PFSK-1 (cell line): ENCODE results near the gene MMUT.

Experiments used
- FOXP2 ChIP-seq: optimal IDR thresholded peaks from 2 replicates; pipeline ENCODE3; 2011; ENCODE audit warnings: borderline replicate concordance, control low read depth, inconsistent platforms; ENCODE audit not compliant: insufficient read depth; ENCODE audit errors: extremely low read length, extremely low read depth
- POLR2AphosphoS5 ChIP-seq: IDR thresholded peaks from 2 replicates; pipeline ENCODE4 v1.6.1; 2012; ENCODE audit warnings: low read depth, mild to moderate bottlenecking, control low read depth, low read length, moderate library complexity
- REST ChIP-seq, 2 experiments: IDR thresholded peaks; 2 replicates each; pipeline versions ENCODE4 v1.6.1 to v1.8.0; 2011 to 2012; ENCODE audit warnings: low read depth in 2 of 2, low read length in 2 of 2, control low read depth in 1 of 2, inconsistent platforms in 1 of 2, mild to moderate bottlenecking in 1 of 2, moderate library complexity in 1 of 2; ENCODE audit not compliant: insufficient read depth in 1 of 2
- SIN3A ChIP-seq: IDR thresholded peaks from 2 replicates; pipeline ENCODE4 v1.6.1; 2012; ENCODE audit warnings: mild to moderate bottlenecking, low read length, moderate library complexity, borderline replicate concordance; ENCODE audit not compliant: insufficient read depth
- TAF1 ChIP-seq: IDR thresholded peaks from 2 replicates; pipeline ENCODE4 v1.6.1; 2012; ENCODE audit warnings: low read length, control low read depth, borderline replicate concordance; ENCODE audit not compliant: insufficient read depth

The MMUT gene

GRCh38 chr6:49430187-49430586, 32.9 kb downstream of the MMUT start:
- TF ChIP-seq TAF1: no peak
- TF ChIP-seq POLR2AphosphoS5: no peak
- no peak for TF ChIP-seq SIN3A
- TF ChIP-seq FOXP2: no peak
- no peak for TF ChIP-seq REST (IDR thresholded peaks at IDR 0.05; ENCODE audit: insufficient read depth in 1 of 2, low read depth in 2 of 2, low read length in 2 of 2)

GRCh38 chr6:49423817-49424216, 39.2 kb downstream of the MMUT start:
- no peak for TF ChIP-seq TAF1
- no peak for TF ChIP-seq SIN3A
- TF ChIP-seq POLR2AphosphoS5: no peak
- no peak for TF ChIP-seq FOXP2
- no peak for TF ChIP-seq REST (IDR thresholded peaks at IDR 0.05; ENCODE audit: insufficient read depth in 1 of 2, low read depth in 2 of 2, low read length in 2 of 2)

- no peak for TF ChIP-seq TAF1
- TF ChIP-seq SIN3A: no peak
- TF ChIP-seq FOXP2: no peak
- no peak for TF ChIP-seq REST (IDR thresholded peaks at IDR 0.05; ENCODE audit: insufficient read depth in 1 of 2, low read depth in 2 of 2, low read length in 2 of 2)
- no peak for TF ChIP-seq POLR2AphosphoS5
These were observed 46.9 kb downstream of the MMUT start for GRCh38 chr6:49416195-49416594.

GRCh38 chr6:49415358-49415757, 47.7 kb downstream of the MMUT start:
- TF ChIP-seq POLR2AphosphoS5 (no peak), REST (IDR thresholded peaks at IDR 0.05; ENCODE audit: insufficient read depth in 1 of 2, low read depth in 2 of 2, low read length in 2 of 2) (no peak), FOXP2 (no peak), SIN3A (no peak), TAF1 (no peak)

GRCh38 chr6:49410564-49410963, 52.5 kb downstream of the MMUT start:
- no peak for TF ChIP-seq SIN3A
- TF ChIP-seq POLR2AphosphoS5: no peak
- TF ChIP-seq TAF1: no peak
- TF ChIP-seq FOXP2: no peak
- no peak for TF ChIP-seq REST (IDR thresholded peaks at IDR 0.05; ENCODE audit: insufficient read depth in 1 of 2, low read depth in 2 of 2, low read length in 2 of 2)
